NOMO-1 treated with dmso at 0.1 percent for 144 hours (cell line): ENCODE measurements around the gene HS1BP3.

Experiments used
- DNase-seq: peaks from one replicate; lab custom pipeline; 2025; ENCODE audit not compliant: unreplicated experiment; lab: John Stamatoyannopoulos, UW

The HS1BP3 gene

DNA sequence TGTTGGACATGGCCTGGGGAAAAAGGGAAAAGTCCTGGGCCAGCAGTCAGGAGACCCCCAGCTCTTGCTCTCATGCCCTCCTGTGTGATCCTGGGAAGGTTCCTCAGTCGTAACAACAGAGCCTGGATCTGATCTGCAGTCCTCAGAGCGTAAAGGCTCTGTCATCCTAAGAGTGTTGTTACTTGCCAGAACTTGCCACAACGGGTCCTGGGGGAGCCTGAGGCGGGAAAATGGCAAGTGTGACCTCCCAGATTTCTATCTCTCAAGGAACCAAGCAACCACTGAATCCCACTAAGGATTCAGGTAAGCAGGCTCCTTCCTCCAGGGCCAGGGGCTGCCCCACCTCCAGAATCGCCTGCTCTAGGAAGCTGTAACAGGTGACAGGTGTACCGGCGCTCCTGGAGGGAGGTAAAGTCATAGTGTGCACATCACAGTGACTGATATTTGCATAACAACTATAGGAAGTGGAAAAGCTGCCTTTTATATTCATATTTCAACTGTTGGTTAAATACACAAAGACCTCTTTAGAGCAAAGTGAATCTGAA, 18.4 kb downstream of the HS1BP3 start:
- DNase-seq: no peak

GRCh38 chr2:20631617-20632307, 19.1 kb downstream of the HS1BP3 start:
- no peak for DNase-seq

- DNase-seq: no peak
Measured at GRCh38 chr2:20630967-20631366, 19.9 kb downstream of the HS1BP3 start.

DNA sequence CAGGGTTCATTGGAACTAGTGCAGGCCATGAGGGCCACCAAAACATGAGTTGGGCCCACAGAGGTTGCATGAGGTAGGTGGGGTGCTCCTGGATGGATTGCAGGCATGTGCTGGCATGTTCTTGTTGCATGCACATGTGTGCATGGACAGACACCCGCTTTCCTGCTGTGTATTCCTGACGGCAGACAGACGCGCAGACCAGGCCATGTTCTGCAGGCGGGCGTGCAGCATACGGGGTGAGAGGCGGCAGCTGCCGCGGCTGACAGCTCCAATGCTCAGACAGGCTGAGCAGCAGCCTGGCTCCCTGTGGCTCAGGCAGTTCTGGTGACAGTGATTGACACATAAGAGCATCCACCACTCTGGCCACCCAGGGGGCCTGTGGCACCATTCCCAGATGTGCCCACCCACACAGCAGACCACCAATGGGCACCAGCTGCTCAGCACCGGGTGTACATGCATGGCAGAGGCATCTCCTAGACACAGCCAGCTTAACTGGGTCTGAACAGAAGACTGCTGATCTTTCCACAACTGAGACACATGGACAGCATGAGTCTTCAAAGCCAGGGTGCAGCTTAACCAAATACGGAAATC, 21.2 kb downstream of the HS1BP3 start:
- no peak for DNase-seq

GRCh38 chr2:20629181-20629580, 21.7 kb downstream of the HS1BP3 start:
- DNase-seq: no peak

GRCh38 chr2:20627712-20628380, 23.1 kb downstream of the HS1BP3 start:
- no peak for DNase-seq

GRCh38 chr2:20626698-20627513, 24.0 kb downstream of the HS1BP3 start:
- no peak for DNase-seq

GRCh38 chr2:20626392-20626697, 24.6 kb downstream of the HS1BP3 start:
- no peak for DNase-seq

DNA sequence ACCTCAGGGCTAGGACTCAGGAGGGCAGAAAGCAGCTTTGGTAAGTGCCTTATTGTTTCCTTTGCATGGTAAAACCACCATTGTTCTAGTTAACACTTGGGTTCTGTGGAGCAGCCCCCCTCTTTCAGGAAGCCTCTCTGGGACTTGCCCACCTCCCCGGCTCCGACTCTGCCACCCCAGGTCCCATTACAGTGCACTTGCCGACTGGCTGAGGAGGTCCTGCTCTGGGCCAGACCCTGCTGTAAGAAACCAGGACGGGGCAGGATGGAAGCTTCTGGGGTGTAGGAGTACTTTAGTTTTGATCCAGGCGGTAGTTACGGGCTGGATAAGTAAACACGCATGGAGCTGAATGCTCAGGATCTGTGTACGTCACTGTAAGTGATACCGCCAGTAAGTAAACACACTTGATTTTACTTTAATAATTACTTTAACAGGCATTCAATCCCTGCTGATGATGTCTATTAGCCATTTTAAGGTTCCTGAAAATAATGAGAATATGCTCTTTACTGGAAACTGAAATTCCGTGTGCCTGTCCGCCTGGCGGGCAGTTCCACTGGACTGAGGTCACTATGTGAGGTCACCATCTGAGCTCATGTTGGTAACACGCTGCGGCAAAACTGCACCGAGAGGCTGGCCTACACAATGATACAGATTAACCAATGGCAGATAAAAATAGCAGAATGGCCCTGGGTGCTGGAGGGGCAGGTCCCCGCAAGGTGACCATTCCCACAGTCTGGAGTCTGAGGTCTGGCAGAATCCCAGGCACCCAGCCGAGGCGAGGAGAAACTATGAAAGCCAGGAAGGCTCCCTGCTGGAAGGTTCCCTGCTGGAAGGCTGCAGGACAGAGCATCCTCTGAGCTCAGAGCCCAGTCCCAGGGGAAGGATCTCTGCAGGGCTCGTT, 25.2 kb downstream of the HS1BP3 start:
- DNase-seq: no peak

DNA sequence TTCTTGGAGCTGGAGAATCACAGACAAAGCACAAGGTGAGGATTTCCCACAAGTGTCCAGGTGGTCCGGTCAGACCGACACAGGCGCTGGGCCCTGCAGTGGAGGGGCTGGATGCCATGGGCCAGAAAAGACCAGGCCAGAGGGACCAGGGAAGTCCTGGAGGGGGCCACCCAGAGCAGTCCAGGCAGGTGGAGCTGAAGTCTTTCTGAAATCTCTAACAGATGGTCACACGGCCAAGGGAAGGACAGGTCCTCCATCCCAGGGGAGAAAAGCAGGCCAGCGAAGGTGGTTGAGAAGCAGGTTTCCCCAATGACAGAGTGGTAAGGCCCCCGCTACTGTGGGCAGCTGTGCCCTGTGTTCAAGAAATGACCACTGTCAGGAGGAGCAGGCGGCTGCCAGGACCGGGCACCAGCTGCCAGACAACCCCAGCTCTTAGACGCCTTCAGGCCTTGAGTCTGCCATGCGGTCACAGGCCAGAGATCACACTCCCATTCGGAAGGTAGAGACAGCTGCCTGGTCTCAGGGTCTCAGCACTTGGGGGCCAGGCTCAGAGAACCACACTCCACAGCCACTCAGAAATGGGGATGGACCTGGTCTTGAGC, 25.9 kb downstream of the HS1BP3 start:
- no peak for DNase-seq

DNA sequence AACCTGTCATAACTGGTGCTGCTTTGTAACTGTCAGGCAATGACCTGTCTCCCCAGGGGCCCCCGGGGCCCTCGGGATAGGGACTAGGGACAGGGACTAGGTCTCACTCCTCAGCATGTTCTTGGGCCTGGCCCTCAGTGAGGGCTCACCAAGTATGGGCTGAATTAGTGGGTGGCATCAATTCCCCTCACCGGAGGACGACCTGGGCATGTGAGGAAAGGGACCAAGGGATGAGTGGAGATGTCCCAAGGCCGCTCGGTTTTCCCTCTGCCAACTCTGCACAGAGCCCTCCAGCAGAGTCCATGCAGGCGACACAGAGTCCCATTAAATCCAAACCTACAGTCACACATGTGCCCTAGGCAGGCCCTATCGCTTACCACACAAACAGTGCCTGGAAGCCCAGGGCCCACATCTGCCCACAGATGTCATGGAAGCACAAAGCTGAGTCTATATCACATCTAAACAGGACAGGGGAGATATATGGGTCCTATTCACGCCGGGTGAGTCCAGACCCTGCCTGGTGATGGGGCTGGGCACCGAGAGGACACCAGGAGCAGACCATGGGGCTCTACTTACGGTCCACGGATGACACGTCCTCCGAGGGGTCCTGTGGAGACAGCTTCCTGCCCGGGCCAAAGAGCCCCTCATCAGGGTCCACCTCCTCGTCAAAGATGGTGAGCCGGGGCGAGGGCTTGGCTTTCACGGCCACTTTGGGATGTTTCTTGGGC, 26.6 kb downstream of the HS1BP3 start:
- DNase-seq: no peak

DNA sequence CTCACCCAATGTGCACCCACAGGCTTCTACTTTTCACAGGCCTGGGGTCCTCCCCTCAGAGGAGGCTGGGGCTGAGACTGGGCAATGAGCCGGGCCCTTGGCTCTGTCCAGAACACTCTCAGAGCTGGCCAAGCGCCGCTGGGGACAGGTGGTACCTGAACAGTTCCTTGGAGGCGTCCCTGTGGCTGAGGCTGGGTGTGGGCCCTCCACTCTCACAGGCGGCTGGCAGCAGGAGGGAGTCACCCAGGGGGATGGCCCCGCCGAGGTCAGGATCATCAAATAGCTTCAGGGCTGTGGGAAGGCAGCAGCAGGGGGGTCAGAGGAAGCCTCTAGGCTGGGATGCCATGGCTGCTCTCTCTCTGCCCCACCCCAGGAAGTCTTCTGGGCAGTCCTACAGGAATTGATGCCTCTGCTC, 27.1 kb downstream of the HS1BP3 start:
- DNase-seq: no peak

GRCh38 chr2:20623241-20623640, 27.7 kb downstream of the HS1BP3 start:
- no peak for DNase-seq

- no peak for DNase-seq
Measured at GRCh38 chr2:20622731-20623130, 28.2 kb downstream of the HS1BP3 start.

GRCh38 chr2:20622296-20622686, 28.6 kb downstream of the HS1BP3 start:
- DNase-seq: no peak

DNA sequence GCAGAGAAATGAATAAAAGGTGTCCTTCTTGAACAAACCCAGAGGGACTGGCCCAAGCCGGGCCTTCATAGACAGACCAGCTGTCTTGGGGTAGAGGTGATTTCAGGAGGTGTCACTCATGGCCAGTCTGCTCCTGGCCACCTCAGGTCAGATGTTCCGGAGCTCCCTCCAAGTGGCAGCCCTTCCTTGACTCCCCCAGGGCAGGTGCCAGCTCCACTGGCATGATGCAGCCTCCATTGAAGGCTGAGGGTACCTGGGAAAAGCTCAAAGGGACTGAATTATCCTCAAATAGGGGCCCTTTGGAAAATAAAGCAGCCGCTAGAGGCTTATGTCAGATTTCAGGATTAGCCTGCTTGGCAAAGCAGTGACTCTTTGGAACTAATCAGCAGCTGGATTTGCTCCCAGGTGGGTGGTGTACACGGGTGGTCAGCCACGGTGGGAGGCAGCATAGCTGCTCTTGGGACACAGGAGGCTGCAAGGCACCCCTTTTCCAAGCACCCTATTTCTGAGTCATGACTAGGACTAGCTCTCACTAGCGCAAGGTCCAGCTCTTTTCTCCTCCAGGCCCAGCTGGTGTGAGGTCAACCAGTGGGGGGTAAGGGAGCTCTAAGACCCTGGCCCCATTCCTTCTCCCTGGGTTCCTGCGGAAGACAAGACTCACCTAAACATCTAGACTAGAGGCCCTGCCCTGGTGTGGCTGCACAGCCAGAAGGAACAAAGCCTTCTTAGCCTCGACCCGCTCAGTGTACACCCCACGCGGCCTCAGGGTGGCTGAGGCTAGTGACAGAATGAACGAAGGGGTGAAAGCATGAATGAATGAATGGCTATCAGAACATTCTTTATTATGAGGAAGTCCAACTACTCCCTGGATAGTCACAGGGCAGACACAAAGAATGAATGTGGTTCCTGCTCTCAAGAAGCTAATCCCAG, 29.3 kb downstream of the HS1BP3 start:
- DNase-seq: no peak

DNA sequence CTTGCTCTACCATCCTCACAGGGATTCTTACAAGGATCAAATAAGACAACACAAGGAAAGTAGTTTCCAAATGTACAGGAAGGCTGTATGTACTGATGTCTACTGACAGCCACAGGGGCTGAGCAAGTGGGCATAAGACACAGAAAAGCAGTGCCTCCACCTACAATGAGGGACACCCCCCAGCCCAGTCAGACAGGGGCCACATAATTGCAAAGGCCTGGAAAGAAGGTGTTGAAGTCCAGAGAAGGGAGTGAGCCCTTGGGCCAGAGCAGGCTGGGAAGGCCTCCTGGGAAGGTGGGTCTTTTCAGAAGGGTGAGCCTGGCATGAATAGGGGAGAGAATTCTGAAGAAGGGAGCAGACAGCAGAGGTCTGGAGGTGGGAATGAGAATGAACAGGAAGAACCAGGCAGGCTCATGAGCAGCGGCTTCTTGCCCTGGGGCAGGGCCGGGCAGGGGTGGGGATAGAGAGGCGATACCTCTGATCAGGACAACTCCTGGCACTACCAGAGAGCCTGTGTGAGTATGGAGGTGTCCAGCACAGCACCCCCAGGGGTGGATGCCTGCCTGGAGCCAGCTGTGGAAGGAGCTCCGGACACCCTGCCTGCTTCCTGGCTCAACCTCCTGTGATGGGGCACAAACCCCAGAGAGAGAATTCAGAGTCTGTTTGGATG, 30.1 kb downstream of the HS1BP3 start:
- DNase-seq: no peak

DNA sequence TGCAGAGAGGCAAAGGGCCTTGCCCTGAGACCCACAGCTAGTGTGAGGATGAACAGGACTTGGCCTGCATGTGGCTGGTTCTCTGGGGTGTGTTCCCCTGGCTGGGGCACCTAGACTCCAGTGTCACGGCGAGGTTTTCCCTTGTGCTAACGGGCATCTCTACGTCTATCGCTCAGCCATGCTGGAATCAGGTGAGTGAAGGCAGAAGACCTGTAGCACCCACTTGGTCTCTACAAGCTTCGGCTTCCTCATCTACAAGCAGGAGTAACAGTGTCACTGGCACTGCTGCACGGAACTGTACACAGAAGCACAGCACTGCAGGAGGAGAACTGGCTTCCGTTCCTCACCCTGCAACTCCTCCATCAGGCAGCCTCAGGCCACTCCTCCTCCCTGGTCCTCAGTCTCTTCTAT, 30.6 kb downstream of the HS1BP3 start:
- no peak for DNase-seq
